ENCODE data around the gene FOLH1. TPM values are rescaled to one million over a fixed set of nuclear protein-coding genes. Genes with fewer than 3 reads are reported as not detected.

FOLH1 gene
- total RNA-seq, 1 donor, result 0.36 TPM

Other genes starting within 250 kb of the FOLH1 start
- gene TRIM51G, start 224.7 kb downstream of the FOLH1 start, total RNA-seq, result under 0.01 TPM in 1 of 2 replicates, not detected in the other
- gene TRIM49B, start 179.8 kb downstream of the FOLH1 start, total RNA-seq, result not detected in 2 replicates
- gene TRIM64C, start 149.5 kb downstream of the FOLH1 start, total RNA-seq, result not detected in 2 replicates

All from osteoblast (primary cell).